Endothelial cell of umbilical vein (primary cell): ENCODE data around the gene DGLUCY. TPM values are rescaled to one million over a fixed set of nuclear protein-coding genes. Genes with fewer than 3 reads are reported as not detected.
A peak's percentile ranks its signal among the peaks of the same experiment; 100 is the strongest.

Source experiments
- BruUV-seq: library from RNA; stranded (reverse); fragments of 400-500 nt; replicated peaks from 2 replicates; lab custom pipeline; 2021; lab: Mats Ljungman, UMichigan
- CTCF ChIA-PET: fragments of 300-600, 350-600 bp; sonication (Branson Sonifier 250); formaldehyde crosslinking; loops from one replicate; lab custom pipeline; 2021; ENCODE audit warnings: antibody characterized with exemption, inconsistent platforms; lab: Charles Lee
- POLR2A ChIA-PET: fragments of 300-600, 350-600 bp; sonication (Branson Sonifier 250); formaldehyde crosslinking; loops from one replicate; lab custom pipeline; 2021; ENCODE audit warnings: antibody characterized with exemption, inconsistent platforms; lab: Charles Lee
- DNase-seq: peaks from one replicate; pipeline ENCODE4 v3.0.0-alpha.2; 2011; ENCODE audit warnings: low read depth, low spot score
- FAIRE-seq: peaks from 2 replicates; lab custom pipeline; 2011; peaks lifted over from hg19 to GRCh38; lab: Jason Lieb, UNC
- H2AFZ ChIP-seq: 2 replicates; pipeline ENCODE4 v1.6.0; 2012; ENCODE audit warnings: low read depth, low read length, control low read depth, inconsistent platforms
- H3K27ac ChIP-seq: 2 replicates; pipeline ENCODE4 v1.5.1; 2011; ENCODE audit warnings: low read depth, mild to moderate bottlenecking, control low read depth, low read length, moderate library complexity; ENCODE audit not compliant: insufficient read depth
- H3K27me3 ChIP-seq, 2 experiments: 2 replicates each; pipeline versions ENCODE4 v1.6.0 to v1.6.1; 2011; ENCODE audit warnings: low read length in 2 of 2, mixed read lengths in 1 of 2; ENCODE audit not compliant: control insufficient read depth in 2 of 2, insufficient read depth in 2 of 2
- H3K36me3 ChIP-seq, 2 experiments: 2 replicates in 1 of 2; 3 replicates in 1 of 2; pipeline ENCODE4 v1.5.1; 2011; ENCODE audit warnings: low read length in 2 of 2, mild to moderate bottlenecking in 1 of 2, moderate library complexity in 1 of 2; ENCODE audit not compliant: control insufficient read depth in 2 of 2, insufficient read depth in 2 of 2; ENCODE audit errors: extremely low read depth in 1 of 2
- H3K4me1 ChIP-seq: 3 replicates; pipeline ENCODE4 v1.5.1; 2011; ENCODE audit warnings: mild to moderate bottlenecking, low read length; ENCODE audit not compliant: control insufficient read depth, insufficient read depth; ENCODE audit errors: extremely low read depth
- H3K4me2 ChIP-seq: 2 replicates; pipeline ENCODE4 v1.6.1; 2011; ENCODE audit warnings: low read length, control low read depth, mixed read lengths; ENCODE audit not compliant: insufficient read depth
- H3K4me3 ChIP-seq, 3 experiments: fragments of 200-600 bp in 1 of 3; sonication (generic), shearing (Covaris generic) in 1 of 3; replicated peaks in 1 of 3; 2 replicates each; pipeline ENCODE4 v1.5.1; 2011 to 2016; ENCODE audit warnings: control low read depth in 3 of 3, low read length in 3 of 3, mild to moderate bottlenecking in 2 of 3, inconsistent platforms in 1 of 3, low read depth in 1 of 3, moderate library complexity in 1 of 3; ENCODE audit not compliant: insufficient read depth in 1 of 3
- H3K79me2 ChIP-seq: 2 replicates; pipeline ENCODE4 v1.6.0; 2012; ENCODE audit warnings: low read length, inconsistent platforms; ENCODE audit not compliant: control insufficient read depth, insufficient read depth
- H3K9ac ChIP-seq: replicated peaks from 2 replicates; pipeline ENCODE3; 2011; ENCODE audit warnings: low read length, control low read depth; ENCODE audit not compliant: insufficient read depth; ENCODE audit errors: extremely low read depth
- H3K9me1 ChIP-seq: replicated peaks from 3 replicates; pipeline ENCODE4 v1.6.0; 2011; ENCODE audit warnings: mild to moderate bottlenecking, low read length; ENCODE audit not compliant: control insufficient read depth, insufficient read depth; ENCODE audit errors: extremely low read depth
- H3K9me3 ChIP-seq: replicated peaks from 2 replicates; pipeline ENCODE4 v1.5.1; 2012; ENCODE audit warnings: low read length, inconsistent platforms; ENCODE audit not compliant: control insufficient read depth, insufficient read depth
- H4K20me1 ChIP-seq: replicated peaks from 2 replicates; pipeline ENCODE3; 2011; ENCODE audit warnings: mild to moderate bottlenecking, low read length; ENCODE audit not compliant: control insufficient read depth, insufficient read depth; ENCODE audit errors: extremely low read depth
- EZH2 ChIP-seq: IDR thresholded peaks from 2 replicates; pipeline ENCODE4 v1.6.1; 2012; ENCODE audit warnings: borderline replicate concordance, low read depth, mild to moderate bottlenecking, moderate library complexity, low read length, inconsistent platforms; ENCODE audit not compliant: severe bottlenecking
- FOS ChIP-seq: IDR thresholded peaks from 2 replicates; pipeline ENCODE4 v1.6.1; 2011; ENCODE audit warnings: mild to moderate bottlenecking, low read length, moderate library complexity, borderline replicate concordance; ENCODE audit not compliant: insufficient read depth
- GATA2 ChIP-seq: IDR thresholded peaks from 2 replicates; pipeline ENCODE4 v1.7.0; 2011; ENCODE audit warnings: low read depth, mild to moderate bottlenecking, moderate library complexity, mixed read lengths, low read length; ENCODE audit not compliant: insufficient read length, insufficient read depth
- JUN ChIP-seq: IDR thresholded peaks from 2 replicates; pipeline ENCODE4 v1.6.1; 2011; ENCODE audit warnings: borderline replicate concordance, low read depth; ENCODE audit not compliant: insufficient read length, insufficient read depth
- MAX ChIP-seq: IDR thresholded peaks from 2 replicates; pipeline ENCODE4 v1.6.1; 2011; ENCODE audit not compliant: insufficient read depth, insufficient read length
- MYC ChIP-seq: IDR thresholded peaks from one replicate; pipeline ENCODE4 v1.6.1; 2011; ENCODE audit warnings: mild to moderate bottlenecking, low read depth, low read length
- POLR2A ChIP-seq: IDR thresholded peaks from 2 replicates; pipeline ENCODE4 v1.6.1; 2012; ENCODE audit warnings: low read depth, mild to moderate bottlenecking, control low read depth, low read length
- dilution Hi-C: fragments of 300-500 bp; cut with MboI; formaldehyde crosslinking; loops from one replicate; pipeline ENCODE4 v1.15.0; 2019; ENCODE audit warnings: low sequenced_read_pairs; ENCODE audit not compliant: extremely low pct_ligation_motif_present
- intact Hi-C: fragments of 100-400 bp; cut with micrococcal nuclease; formaldehyde crosslinking; loops from one replicate; pipeline ENCODE4 v1.10.0; 2022
- polyA plus RNA-seq, 4 experiments: library from polyadenylated mRNA; depleted of rRNA in 3 of 4; stranded (reverse) in 3 of 4; unstranded in 1 of 4; fragments of >200 nt; gene quantifications; 2 replicates each; pipeline versions ENCODE4 v1.2.1 to v1.2.3, GENCODE V29; 2011 to 2012; ENCODE audit warnings: missing spikeins in 1 of 4
- total RNA-seq: library from RNA; stranded (reverse); gene quantifications from 2 replicates; pipeline ENCODE4 v1.2.3, GENCODE V29; 2021
- TF ChIP-seq, protein P1 (sequence below), 2 donors: IDR thresholded peaks; 1 replicate in 1 of 2; 2 replicates in 1 of 2; pipeline ENCODE4 v1.5.1; 2011; ENCODE audit warnings: low read length in 2 of 2, mild to moderate bottlenecking in 2 of 2, moderate library complexity in 2 of 2, control low read depth in 1 of 2, inconsistent platforms in 1 of 2, low read depth in 1 of 2; ENCODE audit not compliant: insufficient read depth in 1 of 2; ENCODE audit errors: extremely low read depth in 1 of 2

The DGLUCY gene
- total and polyA plus RNA-seq, 2 donors (not counting 3 experiments of a cell fraction or from before 2014, with no cell fraction given), result 40.9 to 65.6 TPM

DNA sequence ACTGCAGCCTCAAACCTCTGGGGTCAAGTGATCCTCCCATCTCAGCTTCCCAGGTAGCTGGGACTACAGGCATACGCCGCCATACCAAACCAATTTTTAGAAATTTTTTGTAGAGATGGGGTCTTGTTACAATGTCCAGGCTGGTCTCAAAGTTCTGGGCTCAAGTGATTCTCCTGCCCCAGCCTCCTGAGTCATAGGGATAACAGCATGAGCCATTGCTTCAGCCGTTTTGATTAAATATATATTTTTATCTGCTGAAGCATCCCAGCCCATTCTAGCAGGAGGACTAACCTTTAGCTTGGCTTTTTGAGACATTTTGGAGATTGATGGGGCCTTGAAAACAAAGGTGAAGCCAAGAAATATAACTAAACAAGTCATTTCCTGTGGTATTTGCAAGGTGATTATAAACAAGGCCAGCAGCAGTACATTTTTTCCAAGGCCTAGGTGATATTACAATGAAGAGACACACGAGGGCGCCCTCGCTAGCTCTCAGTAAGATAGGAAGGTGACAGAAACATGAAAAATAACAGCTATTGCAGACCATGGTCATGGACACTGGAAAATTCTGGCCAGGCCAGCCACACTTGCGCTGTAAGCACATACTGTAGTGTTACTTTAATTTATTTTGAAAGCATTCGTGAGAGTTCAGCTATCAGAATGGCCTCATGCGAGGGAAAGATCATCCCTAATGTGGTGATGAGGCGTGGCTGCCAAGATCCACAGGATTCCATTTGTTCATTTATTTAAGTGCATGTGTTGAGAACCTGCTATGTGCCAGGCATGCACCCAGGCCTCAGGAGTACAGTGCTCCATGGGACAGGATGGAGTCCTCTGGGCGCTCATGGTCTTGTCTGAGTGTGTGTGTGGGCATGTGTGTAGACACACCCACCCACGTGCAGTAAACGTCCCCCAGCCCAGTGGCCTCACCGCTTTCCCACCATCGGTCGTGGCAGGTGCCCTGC lies 63.5 kb downstream of the DGLUCY start:
- FAIRE-seq (peak; percentile 95), DNase-seq (peak; percentile 88)
- no peak overlapping the region for H2AFZ ChIP-seq
- H3K27me3 ChIP-seq, result no peaks in the 10 kb centered on the region
- peaks cover 4 to 13% of the 10 kb centered on the region in 2 experiments for H3K36me3 ChIP-seq
- no peaks in the 10 kb centered on the region for H3K79me2 ChIP-seq
- no peak for TF ChIP-seq MYC
- TF ChIP-seq, protein P1, sequence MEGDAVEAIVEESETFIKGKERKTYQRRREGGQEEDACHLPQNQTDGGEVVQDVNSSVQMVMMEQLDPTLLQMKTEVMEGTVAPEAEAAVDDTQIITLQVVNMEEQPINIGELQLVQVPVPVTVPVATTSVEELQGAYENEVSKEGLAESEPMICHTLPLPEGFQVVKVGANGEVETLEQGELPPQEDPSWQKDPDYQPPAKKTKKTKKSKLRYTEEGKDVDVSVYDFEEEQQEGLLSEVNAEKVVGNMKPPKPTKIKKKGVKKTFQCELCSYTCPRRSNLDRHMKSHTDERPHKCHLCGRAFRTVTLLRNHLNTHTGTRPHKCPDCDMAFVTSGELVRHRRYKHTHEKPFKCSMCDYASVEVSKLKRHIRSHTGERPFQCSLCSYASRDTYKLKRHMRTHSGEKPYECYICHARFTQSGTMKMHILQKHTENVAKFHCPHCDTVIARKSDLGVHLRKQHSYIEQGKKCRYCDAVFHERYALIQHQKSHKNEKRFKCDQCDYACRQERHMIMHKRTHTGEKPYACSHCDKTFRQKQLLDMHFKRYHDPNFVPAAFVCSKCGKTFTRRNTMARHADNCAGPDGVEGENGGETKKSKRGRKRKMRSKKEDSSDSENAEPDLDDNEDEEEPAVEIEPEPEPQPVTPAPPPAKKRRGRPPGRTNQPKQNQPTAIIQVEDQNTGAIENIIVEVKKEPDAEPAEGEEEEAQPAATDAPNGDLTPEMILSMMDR (IDR thresholded peaks at IDR 0.05; ENCODE audit: extremely low read depth in 1 of 2, insufficient read depth in 1 of 2, low read depth in 1 of 2, low read length in 2 of 2), result peak; percentile 69 to 74
- H3K9me3 ChIP-seq, result no peaks in the 10 kb centered on the region
- no peak overlapping the region for H3K4me2 ChIP-seq
- no peak overlapping the region for H3K4me3 ChIP-seq
- peaks cover 4% of the 10 kb centered on the region for H3K4me1 ChIP-seq
- no peak overlapping the region for H3K27ac ChIP-seq
- CTCF ChIA-PET, result interaction anchor here (0.5 to 9.5 kb wide), 56 partner anchors 8 to 419 kb away, joined by 3 to 388 read pairs (median 5); partner anchors contain the start of genes CCDC88C, GPR68 and RPS6KA5
- POLR2A ChIA-PET, result no interaction called here
- H3K9me1 ChIP-seq, result no peaks in the 10 kb centered on the region
- H4K20me1 ChIP-seq, result no peaks in the 10 kb centered on the region
- no TSS peak for BruUV-seq
- dilution Hi-C loops (no loop called here), intact Hi-C loops (loop anchor here (1.0 to 5.0 kb wide), 4 partner anchors 65 to 240 kb away; partner anchors contain the start of gene CCDC88C)
- H3K9ac ChIP-seq, result no peak overlapping the region

GRCh38 chr14:91180611-91181010 lies 66.7 kb downstream of the DGLUCY start:
- Histone ChIP-seq H3K9me3 (no peaks in the 10 kb centered on the region), H3K36me3 (peaks cover 0 to 9% of the 10 kb centered on the region in 2 experiments), H3K4me1 (peaks cover 4% of the 10 kb centered on the region), H3K79me2 (no peaks in the 10 kb centered on the region), H3K4me3 (no peak overlapping the region), H2AFZ (no peak overlapping the region), H3K27ac (no peak overlapping the region), H3K4me2 (no peak overlapping the region), H3K27me3 (no peaks in the 10 kb centered on the region), H3K9me1 (no peaks in the 10 kb centered on the region), H3K9ac (no peak overlapping the region), H4K20me1 (no peaks in the 10 kb centered on the region)
- no peak for DNase-seq
- TF ChIP-seq GATA2 (no peak), MYC (no peak), JUN (no peak), FOS (no peak), POLR2A (no peak), EZH2 (no peak), MAX (no peak)
- dilution Hi-C loops, result no loop called here
- ChIA-PET POLR2A (no interaction called here), CTCF (interaction anchor here (0.7 kb wide), 1 partner anchor 64 kb away, joined by 3 read pairs; no protein-coding TSS in a partner anchor)
- intact Hi-C loops, result no loop called here
- no peak for FAIRE-seq
- no TSS peak for BruUV-seq
